Ovary (tissue), 3 donors: ENCODE data around the gene CEP57L1.

Source experiments
- POLR2A ChIP-seq: fragments of 450-650 bp; IDR thresholded peaks from one replicate; pipeline ENCODE4 v1.6.1; 2017; ENCODE audit warnings: antibody characterized with exemption, mild to moderate bottlenecking, moderate library complexity
- TF ChIP-seq, protein P1 (sequence below), 3 donors: fragments of 450-650 bp in 2 of 3; fragments of 200-600 bp in 1 of 3; IDR thresholded peaks; one replicate each; pipeline versions ENCODE4 v1.5.1 to v1.8.0; 2016 to 2022; ENCODE audit warnings: antibody characterized with exemption in 3 of 3, mild to moderate bottlenecking in 1 of 3
- donor health status: DM: no; HTN: no; CAD: no.

DNA sequence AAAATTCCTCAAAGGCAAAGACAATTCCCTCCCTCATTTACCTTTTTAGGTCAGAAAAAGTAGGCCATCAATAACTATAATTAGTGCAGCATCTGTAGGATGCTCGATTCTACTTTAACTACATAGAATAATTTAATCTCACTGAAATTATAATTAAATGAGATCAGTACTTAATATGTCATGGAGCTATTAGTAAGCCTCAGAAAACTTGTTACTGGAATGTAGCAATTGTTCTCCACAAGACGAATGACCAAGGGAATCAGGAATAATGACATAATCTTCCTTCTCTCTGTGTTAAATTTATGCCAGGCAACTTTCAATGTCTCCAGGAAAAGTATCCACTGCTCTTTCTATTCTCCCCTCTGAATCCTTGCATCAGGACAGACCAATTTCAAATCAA lies 34.7 kb upstream of the CEP57L1 start:
- no peak for TF ChIP-seq POLR2A
- TF ChIP-seq, protein P1, sequence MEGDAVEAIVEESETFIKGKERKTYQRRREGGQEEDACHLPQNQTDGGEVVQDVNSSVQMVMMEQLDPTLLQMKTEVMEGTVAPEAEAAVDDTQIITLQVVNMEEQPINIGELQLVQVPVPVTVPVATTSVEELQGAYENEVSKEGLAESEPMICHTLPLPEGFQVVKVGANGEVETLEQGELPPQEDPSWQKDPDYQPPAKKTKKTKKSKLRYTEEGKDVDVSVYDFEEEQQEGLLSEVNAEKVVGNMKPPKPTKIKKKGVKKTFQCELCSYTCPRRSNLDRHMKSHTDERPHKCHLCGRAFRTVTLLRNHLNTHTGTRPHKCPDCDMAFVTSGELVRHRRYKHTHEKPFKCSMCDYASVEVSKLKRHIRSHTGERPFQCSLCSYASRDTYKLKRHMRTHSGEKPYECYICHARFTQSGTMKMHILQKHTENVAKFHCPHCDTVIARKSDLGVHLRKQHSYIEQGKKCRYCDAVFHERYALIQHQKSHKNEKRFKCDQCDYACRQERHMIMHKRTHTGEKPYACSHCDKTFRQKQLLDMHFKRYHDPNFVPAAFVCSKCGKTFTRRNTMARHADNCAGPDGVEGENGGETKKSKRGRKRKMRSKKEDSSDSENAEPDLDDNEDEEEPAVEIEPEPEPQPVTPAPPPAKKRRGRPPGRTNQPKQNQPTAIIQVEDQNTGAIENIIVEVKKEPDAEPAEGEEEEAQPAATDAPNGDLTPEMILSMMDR (IDR thresholded peaks at IDR 0.05), result no peak
